Measurements from ENCODE around the gene CIDEC. TPM values are rescaled to one million over a fixed set of nuclear protein-coding genes. Genes with fewer than 3 reads are reported as not detected.
"Not testable (repeated sequence)": the region's sequence is repeated elsewhere in the genome, so short reads cannot be mapped to it uniquely, and the experiment has no call there.

Gene CIDEC
- polyA plus RNA-seq, 3 donors = 0.08 TPM; not detected in 2

DNA sequence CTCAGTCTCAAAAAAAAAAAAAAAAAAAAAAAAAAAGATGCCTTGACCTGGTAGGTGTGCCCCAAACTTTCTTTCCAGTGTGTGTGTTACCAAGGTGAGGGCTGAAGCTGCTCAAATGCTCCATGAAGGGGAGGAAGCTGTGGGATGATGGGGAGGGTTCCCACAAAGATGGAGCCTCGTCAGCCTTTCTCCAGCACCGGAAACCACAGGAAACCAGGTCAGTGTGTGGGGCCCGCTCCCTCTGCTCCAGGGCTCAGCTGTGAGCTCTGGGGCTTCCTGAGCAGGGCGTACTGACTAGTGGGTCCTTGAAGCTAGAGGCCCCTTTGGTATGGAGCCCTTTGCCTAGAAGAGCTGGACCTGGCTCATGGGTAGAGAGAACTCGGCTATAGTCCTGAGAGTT lies 21.9 kb upstream of the CIDEC start:
- Mint-ChIP-seq H3K9me3 (no peaks in the 10 kb centered on the region), H3K27ac (no peak overlapping the region), H3K4me1 (peaks cover 34% of the 10 kb centered on the region), H3K27me3 (ENCODE audit: low read depth in 3 of 3) (peaks cover 0 to 2% (median 0%) of the 10 kb centered on the region in 3 donors), H3K4me3 (no peak overlapping the region), H3K36me3 (no peaks in the 10 kb centered on the region)
- intact Hi-C loops (cut with micrococcal nuclease) = no loop called here
- TF ChIP-seq, protein P1, sequence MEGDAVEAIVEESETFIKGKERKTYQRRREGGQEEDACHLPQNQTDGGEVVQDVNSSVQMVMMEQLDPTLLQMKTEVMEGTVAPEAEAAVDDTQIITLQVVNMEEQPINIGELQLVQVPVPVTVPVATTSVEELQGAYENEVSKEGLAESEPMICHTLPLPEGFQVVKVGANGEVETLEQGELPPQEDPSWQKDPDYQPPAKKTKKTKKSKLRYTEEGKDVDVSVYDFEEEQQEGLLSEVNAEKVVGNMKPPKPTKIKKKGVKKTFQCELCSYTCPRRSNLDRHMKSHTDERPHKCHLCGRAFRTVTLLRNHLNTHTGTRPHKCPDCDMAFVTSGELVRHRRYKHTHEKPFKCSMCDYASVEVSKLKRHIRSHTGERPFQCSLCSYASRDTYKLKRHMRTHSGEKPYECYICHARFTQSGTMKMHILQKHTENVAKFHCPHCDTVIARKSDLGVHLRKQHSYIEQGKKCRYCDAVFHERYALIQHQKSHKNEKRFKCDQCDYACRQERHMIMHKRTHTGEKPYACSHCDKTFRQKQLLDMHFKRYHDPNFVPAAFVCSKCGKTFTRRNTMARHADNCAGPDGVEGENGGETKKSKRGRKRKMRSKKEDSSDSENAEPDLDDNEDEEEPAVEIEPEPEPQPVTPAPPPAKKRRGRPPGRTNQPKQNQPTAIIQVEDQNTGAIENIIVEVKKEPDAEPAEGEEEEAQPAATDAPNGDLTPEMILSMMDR (IDR thresholded peaks at IDR 0.05) = no peak
- Histone ChIP-seq H3K36me3 (replicated peaks in 1 of 2; ENCODE audit: control insufficient read depth in 1 of 2, insufficient read depth in 2 of 2, low read length in 2 of 2) (no peaks in the 10 kb centered on the region), H3K4me3 (replicated peaks in 1 of 3; ENCODE audit: low read depth in 2 of 3, low read length in 3 of 3) (no peak overlapping the region), H3K4me1 (ENCODE audit: control insufficient read depth in 1 of 2, insufficient read depth in 2 of 2, low read length in 2 of 2) (peaks cover 7 to 14% of the 10 kb centered on the region in 2 donors), H2AFZ (ENCODE audit: insufficient read depth, low read depth, low read length, poor library complexity, severe bottlenecking) (peak overlapping the region; percentile 58), H3K27ac (ENCODE audit: low read depth in 1 of 2, low read length in 2 of 2) (no peak overlapping the region), H3K9me3 (replicated peaks in 1 of 2; ENCODE audit: control insufficient read depth in 1 of 2, insufficient read depth in 1 of 2, low read length in 2 of 2) (no peaks in the 10 kb centered on the region), H3K79me2 (ENCODE audit: insufficient read depth, low read length) (no peaks in the 10 kb centered on the region), H3K9ac (ENCODE audit: insufficient read depth, low read length, poor library complexity, severe bottlenecking) (no peak overlapping the region), H3K27me3 (ENCODE audit: control insufficient read depth in 2 of 2, insufficient read depth in 2 of 2, low read length in 2 of 2) (no peaks in the 10 kb centered on the region), H4K20me1 (ENCODE audit: insufficient read depth, low read length) (no peaks in the 10 kb centered on the region), H3K4me2 (replicated peaks; ENCODE audit: extremely low read depth, low read length, poor library complexity, severe bottlenecking) (no peak overlapping the region)
- DNase-seq = no peak
- WGBS (ENCODE audit: insufficient coverage) = 0% methylated on average over 3 of the region's 5 CpGs

DNA sequence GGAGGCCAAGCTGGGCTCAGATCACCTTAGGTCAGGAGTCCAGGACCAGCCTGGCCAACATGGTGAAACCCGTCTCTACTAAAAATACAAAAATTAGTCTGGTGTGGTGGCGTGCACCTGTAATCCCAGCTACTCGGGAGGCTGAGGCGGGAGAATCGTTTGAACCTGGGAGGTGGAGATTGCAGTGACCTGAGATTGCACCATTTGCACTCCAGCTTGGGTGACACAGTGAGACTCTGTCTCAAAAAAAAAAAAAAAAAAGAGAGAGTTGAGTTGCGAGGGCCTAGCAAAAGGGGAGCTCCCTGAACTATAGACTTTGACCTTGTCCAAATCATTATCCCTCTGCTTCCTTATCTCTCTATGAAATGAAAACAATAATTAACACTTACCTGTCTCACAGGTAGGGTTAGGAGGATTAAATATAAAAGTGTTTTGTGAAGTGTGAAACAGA lies 20.9 kb upstream of the CIDEC start:
- not testable (repeated sequence) for H3K27me3 Mint-ChIP-seq (ENCODE audit: low read depth in 3 of 3)

More for the DNA sequence above, 20.9 kb upstream of the CIDEC start:
- DNase-seq; H3K36me3 ChIP-seq (replicated peaks in 1 of 2; ENCODE audit: control insufficient read depth in 1 of 2, insufficient read depth in 2 of 2, low read length in 2 of 2); H3K27me3 ChIP-seq (ENCODE audit: control insufficient read depth in 2 of 2, insufficient read depth in 2 of 2, low read length in 2 of 2); H3K4me3 ChIP-seq (replicated peaks in 1 of 3; ENCODE audit: low read depth in 2 of 3, low read length in 3 of 3); H3K9ac ChIP-seq (ENCODE audit: insufficient read depth, low read length, poor library complexity, severe bottlenecking); H4K20me1 ChIP-seq (ENCODE audit: insufficient read depth, low read length); H3K79me2 ChIP-seq (ENCODE audit: insufficient read depth, low read length); H3K27ac Mint-ChIP-seq; H3K4me2 ChIP-seq (replicated peaks; ENCODE audit: extremely low read depth, low read length, poor library complexity, severe bottlenecking); H3K4me3 Mint-ChIP-seq; H3K9me3 ChIP-seq (replicated peaks in 1 of 2; ENCODE audit: control insufficient read depth in 1 of 2, insufficient read depth in 1 of 2, low read length in 2 of 2); H2AFZ ChIP-seq (ENCODE audit: insufficient read depth, low read depth, low read length, poor library complexity, severe bottlenecking); H3K36me3 Mint-ChIP-seq; H3K9me3 Mint-ChIP-seq; H3K27ac ChIP-seq (ENCODE audit: low read depth in 1 of 2, low read length in 2 of 2); intact Hi-C loops (cut with micrococcal nuclease): not testable (repeated sequence)
- peaks cover 7 to 14% of the 10 kb centered on the region in 2 donors for H3K4me1 ChIP-seq (ENCODE audit: control insufficient read depth in 1 of 2, insufficient read depth in 2 of 2, low read length in 2 of 2)
- H3K4me1 Mint-ChIP-seq = peaks cover 39% of the 10 kb centered on the region
- 92% methylated on average over 4 of the region's 6 CpGs for WGBS (ENCODE audit: insufficient coverage)

All from CD14-positive monocyte (primary cell).